AML-193 (cell line): ENCODE measurements around the gene POLQ.
"Not testable (repeated sequence)": the region's sequence is repeated elsewhere in the genome, so short reads cannot be mapped to it uniquely, and the experiment has no call there.

Source experiments
- DNase-seq, 2 experiments: peaks; one replicate each; lab custom pipeline; 2025; lab: John Stamatoyannopoulos, UW

POLQ gene

DNA sequence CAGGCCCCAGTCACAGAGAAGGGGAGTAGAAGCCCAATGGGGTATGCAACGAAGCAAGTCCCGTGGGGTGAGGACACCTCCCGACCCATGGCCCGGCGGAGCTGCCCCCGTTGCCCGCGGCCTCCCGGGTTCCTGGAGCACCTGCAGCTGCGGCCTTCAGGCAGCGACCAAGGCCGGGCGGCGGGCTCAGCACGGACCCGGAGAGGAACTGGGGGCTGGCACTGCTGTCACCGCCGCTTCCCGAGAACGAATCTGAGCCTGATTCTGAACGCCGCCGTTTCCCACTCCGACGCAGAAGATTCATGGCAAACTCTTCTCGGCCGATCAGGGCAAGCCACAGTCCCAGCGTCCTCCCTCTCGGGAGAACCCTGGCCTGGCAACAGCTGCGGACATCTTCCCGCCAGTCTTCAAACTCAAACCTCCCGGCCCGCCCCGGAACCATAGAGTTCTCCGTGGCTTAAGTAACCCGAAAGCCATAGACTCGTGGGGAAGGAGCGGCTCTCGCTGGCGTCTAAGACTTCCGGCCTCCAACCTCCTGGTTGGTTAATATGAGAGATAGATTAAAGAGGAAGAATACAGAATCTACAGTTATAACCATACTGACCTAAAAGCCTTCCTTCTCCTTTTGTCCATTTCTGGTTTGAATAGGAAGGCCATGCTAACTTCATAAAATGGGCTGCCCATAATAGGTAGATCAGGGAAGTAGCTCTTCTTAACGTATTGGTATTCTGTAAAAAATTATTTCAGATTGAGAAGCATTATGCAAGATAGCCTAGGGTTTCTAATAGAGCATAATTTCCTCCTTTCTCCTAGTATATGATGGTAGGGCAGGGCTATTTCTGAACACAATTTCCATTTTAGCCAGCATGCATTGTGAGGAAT, at the start of gene POLQ:
TSS of gene POLQ (minus strand) at position 415 of the 882 bp plus-strand sequence. CDS start at position 304, 111 bp downstream.
- DNase-seq: peak; percentile 97 to 98

DNA sequence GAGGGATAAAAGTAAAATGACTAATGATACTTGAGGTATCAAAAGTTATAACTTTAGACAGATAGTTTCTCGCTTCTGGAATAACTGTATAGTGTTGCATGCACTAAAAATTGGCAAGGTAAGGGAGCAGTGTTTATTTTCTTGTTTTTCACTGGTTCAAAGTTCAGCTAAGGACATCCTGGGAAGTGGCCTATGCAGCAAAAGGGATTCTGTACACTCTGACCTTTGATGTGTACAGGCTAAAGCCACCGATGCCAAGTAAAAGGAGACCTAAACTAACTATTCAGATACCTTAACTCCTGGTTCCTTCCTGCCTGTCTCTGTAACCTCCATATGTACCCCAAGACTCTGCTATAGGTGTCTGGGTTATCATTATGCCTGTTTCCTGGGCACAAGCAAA, 49.1 kb upstream of the POLQ start:
- no peak for DNase-seq

GRCh38 chr3:121593806-121594205, 48.0 kb upstream of the POLQ start:
- not testable (repeated sequence) for DNase-seq

DNA sequence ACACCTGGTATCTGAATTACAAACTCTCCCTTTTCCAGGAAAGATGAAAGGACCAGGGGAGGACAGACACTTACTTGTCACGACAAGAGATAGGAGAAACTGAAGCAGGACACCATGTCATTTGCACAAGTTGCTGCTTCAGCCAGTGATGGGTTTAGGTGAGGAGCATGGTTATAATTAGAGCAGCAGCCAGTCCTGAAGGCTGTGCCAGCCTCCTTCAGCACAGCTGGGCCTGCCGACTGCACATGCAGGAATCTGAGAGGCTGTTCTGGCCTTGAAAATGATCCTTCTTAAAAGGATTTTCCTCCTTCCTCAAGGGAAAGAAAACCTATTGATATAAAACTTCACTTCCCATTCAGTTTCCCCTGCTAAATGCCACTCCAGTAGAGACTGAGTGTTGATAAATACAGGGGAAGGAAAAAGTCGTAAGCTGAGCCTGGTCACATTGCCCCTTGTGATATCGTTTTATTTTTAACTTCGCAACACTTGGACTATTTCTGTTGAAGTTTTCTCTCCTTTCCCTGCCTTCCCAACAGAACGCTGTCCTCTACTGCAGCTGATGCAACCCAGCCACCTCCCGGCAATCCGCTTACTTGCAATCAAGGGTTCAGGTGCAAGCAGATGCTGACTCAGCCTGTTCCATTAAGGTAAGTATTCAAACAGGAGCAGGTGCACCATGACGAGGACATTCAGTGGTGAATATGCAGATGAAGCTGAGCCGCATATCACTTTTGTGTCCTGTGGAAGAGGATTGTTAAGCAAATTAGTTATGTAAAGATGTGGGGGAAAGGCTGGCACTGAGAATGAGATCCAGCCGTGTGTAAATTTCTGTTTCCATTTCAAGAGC, 47.3 kb upstream of the POLQ start, which contains the start of gene FBXO40:
TSS of gene FBXO40 (plus strand) at position 524 of the 847 bp plus-strand sequence. CDS start 27,197 bp downstream, outside the sequence.
- no peak for DNase-seq

DNA sequence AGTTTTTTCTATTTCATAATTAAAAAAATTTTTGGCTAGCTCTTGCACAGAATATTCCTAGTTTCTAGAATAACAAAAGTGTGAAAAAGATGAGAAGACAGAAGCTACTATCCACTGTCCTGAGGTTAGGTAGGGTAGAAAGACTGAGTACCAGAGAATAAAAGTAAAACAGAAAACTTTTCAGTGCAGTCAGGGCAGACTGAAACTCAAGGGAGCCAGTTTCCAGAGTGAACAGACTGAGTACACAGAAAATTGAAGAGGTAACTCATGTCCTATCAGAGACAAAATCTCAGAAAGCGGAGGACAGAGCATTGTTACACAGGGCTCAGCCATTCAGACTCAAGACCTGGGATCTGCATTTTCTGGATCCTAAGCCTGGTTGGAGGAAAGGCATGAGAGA, 38.6 kb upstream of the POLQ start:
- DNase-seq: no peak

GRCh38 chr3:121581691-121582090, 35.9 kb upstream of the POLQ start:
- DNase-seq: no peak

DNA sequence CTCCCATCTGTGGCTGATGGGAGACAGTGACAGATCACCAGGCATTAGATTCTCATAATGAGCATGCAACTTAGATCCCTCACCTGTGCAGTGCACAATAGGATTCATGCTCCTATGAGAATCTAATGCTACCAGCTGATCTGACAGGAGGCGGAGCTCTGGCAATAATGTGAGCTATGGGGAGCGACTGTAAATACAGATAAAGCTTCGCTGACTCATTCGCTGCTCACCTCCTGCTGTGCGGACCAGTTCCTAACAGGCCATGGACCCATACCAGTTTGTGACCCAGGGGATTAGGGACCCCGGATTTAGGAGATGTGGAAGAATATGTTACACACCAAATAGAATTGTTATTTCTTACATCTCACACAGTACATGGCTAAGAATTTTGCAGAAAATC, 28.7 kb upstream of the POLQ start:
- no peak for DNase-seq

DNA sequence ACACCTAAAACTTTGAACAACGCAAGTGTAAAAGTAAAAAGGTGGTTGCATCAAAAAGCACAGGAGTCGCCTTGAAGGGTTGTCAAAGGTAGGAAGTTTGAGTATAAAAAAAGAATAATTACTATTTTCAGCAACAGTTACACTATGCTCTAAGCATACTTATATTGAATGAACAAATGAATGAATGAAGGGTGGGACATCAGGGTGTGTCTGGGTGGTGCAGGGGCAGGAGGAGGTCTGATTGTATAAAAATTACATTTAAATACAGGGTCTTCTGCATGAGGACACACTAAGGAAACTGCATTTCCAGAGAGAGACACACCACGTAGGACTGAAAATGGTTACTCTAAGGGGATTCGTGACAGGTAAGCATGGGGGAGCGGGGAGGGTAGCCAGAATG, 21.9 kb upstream of the POLQ start, which contains the start of gene ARGFX:
TSS of gene ARGFX (plus strand) at position 301 of the 400 bp plus-strand sequence. CDS start 2,765 bp downstream, outside the sequence.
- no peak for DNase-seq

DNA sequence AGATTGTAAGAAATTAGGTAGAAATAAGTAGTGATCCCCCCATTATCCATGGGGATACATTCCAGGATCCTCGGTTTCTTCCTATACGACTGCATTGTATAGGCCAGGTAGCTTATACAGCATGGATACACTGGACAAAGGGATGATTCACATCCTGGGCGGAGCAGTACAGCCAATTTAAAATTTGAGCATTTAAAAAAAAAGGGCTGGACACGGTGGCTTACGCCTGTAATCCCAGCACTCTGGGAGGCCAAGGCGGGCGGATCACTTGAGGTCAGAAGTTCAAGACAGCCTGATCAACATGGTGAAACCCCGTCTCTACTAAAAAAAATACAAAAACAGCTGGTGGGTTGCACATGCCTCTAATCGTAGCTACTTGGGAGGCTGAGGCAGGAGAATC, 21.0 kb upstream of the POLQ start:
- DNase-seq: no peak

GRCh38 chr3:121562148-121562547, 16.4 kb upstream of the POLQ start:
- no peak for DNase-seq

DNA sequence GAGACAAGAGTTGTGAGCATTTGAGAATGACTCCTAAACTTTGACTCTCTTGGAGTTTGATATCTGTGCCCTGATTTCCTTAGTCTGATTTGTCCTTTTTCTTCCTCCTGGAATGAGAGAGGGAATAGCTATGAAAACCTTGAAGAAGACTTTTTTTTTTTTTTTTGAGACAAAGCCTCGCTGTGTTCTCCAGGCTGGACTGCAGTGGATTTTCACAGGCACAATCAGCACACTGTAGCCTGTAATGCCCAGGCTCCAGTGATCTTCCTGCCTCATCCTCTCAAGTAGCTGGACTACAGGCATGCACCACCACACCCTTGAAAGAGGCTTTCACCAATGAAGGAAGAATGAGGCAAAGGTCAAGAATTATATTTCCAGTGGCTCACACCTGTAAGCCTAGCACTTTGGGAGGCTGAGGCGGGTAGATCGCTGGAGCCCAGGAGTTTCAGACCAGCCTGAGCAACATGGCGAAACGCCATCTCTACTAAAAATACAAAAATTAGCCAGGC, 11.7 kb upstream of the POLQ start:
- no peak for DNase-seq

DNA sequence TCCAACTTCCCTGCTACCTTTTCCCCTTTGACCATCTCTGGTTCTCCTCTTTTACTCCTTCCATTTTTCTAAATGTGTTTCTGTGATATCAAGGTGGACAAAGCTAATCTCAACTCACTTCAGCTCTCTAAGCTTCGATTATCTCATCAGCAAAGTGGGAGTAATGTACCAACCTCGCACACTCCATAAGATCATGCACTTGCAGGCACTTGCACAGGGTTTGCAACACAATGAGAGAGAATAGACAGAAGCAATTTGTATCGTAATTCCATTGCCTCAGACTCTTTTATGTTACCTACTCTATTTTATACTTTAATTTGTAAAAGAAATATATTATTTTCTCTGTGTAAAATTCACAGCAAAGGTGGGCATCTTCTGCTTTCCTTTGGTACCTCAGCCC, 7.0 kb upstream of the POLQ start:
- no peak for DNase-seq

GRCh38 chr3:121552379-121552778, 6.6 kb upstream of the POLQ start:
- DNase-seq: no peak

DNA sequence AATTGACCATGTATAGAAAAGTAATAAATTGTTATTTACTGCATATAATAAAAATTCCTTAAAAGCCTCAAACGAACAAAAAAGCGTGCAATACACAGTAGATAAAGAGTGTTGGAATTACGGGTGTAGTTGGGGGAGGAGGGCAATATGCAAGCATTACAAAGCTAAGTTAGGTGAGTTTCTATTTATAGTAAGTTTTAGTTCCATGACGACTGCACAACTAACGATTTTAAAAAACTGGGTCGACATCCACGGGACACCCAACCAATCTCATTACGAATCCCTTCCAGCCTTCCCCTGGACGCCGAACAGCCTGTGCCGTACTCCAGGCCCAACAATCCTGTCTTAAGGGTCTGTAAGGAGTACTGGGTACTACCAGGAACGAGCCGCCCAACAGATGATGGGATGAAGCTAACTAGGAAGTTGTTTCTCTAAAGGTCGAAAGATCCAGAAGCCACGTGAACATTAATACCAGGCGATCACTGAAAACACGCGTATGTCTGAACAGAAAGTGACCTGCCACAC, 677 bp downstream of the POLQ start:
- peak; percentile 47 to 56 for DNase-seq

- no peak for DNase-seq
Measured at GRCh38 chr3:121542924-121543323, 2.9 kb downstream of the POLQ start.

GRCh38 chr3:121531269-121531668, 14.5 kb downstream of the POLQ start:
- no peak for DNase-seq

- peak in 1 of 2 experiments; percentile 13 for DNase-seq
Measured at GRCh38 chr3:121529308-121529707, 16.5 kb downstream of the POLQ start.

- no peak for DNase-seq
Measured at GRCh38 chr3:121520510-121520909, 25.3 kb downstream of the POLQ start.

DNA sequence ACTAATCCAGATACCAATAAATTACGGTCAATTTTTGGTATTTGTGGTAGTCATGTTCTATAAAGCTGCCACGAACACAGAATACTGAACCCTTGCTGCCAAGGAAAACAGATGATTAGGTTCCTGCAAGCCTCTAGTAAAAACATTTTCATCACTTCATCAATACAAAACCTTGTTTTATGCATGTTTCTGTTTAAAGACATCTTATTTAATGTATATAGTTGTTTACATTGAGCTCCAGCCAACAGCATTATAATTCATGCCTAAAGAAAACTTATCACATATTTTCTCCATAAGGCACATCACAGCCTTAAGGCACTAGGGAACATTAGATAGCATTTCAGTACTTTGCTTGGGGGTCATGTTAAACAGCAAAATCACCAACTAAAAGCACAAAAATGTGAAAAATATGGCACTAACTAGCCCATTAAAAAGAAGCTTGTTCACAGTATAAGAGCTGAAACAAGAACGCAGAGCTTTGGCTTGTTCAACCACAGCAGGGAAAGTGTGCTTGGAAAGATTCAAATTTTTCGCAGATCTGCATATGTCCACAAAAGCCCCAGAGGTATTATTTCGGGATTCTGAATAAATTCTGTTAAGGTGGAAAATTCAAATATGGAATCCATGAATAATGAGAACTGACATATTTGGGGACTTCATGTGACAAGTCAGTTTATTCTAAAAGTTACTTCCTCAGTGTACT, 27.7 kb downstream of the POLQ start:
- DNase-seq: no peak

DNA sequence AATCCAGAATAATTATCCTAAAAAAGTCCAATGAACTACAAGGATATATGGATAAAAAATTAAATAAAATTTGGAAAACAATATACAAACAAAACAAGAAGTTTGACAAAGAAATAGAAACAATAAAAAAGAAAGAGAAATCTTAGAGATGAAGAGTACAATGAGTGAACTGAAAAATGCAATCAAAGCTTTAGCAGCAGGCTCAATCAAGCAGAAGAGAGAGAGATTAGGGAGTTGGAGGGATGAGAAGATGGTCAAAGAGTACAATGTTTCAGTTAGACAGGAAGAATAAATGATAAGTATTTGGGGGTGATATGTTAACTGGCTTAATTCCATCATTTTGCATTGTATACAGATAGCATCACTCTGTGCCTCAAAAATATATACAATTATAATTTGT, 29.9 kb downstream of the POLQ start:
- no peak for DNase-seq

DNA sequence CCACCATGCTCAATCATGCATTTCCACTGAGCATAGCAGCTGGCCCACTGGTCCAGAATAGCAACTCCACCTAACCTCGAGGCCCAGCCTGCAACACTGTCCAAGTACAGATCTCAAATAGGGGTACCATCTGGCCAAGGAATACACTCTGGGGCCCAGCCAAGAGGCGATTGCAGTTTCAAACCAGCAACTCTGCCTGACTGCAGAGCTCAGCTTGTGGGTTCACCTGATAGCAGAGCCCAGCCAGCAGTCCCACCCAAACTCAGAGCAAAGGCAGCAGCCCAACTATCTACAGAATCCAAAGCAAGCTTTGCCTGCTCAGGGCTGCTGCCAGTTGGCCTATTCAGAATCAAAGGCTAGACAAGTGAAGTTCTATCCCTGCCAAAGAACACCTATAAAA, 30.5 kb downstream of the POLQ start:
- no peak for DNase-seq

DNA sequence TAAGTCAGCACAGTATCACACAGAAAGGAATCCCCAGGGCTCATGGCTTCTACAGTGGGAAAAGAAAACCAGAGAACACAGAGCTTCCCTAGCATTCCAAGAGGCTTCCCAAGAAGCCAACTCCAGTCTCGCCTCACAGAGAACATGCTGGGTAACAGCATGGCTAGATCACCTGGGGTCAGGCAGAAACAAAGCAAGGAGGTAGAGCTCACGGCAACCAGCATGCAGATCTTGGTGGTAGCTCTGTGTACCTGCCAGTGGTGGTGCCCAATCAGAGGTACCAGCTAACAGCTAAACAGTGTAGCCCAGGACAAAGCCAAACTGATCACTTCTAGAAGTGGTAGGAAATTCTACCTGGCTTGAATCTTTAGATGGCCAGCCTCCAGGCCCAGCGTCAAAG, 31.3 kb downstream of the POLQ start:
- DNase-seq: no peak
